Measurements from ENCODE around the gene RPL38.
A peak's percentile ranks its signal among the peaks of the same experiment; 100 is the strongest.

Gene RPL38

DNA sequence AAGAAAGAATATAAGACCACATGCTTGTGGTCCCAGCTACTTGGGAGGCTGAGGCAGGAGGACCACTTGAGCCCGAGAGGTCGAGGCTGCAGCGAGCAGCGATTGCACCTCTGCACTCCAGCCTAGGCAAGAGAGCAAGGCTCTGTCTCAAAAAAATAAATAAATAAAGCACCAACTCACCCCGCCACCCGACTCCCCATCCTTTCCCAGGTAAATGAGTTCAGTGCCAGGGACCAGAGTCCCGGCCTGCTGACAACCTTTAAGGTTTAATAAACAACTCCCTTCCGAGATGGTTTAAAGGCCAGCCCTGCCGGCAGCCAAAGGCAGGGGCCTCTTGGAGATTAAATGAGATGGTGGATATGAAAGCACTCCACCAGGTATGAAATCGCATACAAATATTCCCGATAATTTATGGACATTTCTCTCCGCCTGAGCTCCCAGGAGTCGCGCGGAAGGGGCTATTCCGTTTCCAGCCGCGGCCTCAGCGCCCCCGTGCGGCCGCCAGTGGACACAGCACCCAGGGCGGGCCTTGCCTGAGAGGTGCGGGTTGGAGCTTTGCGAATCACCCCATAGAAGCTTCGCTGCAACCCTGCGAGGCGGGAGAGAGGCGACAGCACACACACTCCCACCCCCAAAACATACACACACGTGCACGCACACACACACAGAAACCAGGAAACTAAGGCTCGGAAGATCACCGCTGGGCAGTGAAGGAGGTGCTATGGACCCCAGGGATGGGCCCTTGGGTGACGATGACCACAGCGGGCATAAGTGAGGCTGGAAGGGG lies 4.0 kb upstream of the RPL38 start:
- H3K9me3 ChIP-seq (ENCODE audit: low read length) = no peaks in the 10 kb centered on the region
- H3K27me3 ChIP-seq (ENCODE audit: control insufficient read depth in 1 of 2, insufficient read depth in 2 of 2, low read length in 2 of 2) = peaks cover 9 to 32% of the 10 kb centered on the region in 2 donors
- H3K4me1 ChIP-seq (ENCODE audit: insufficient read depth, low read length) = peaks cover 11% of the 10 kb centered on the region

GRCh38 chr17:74200112-74200511 lies 3.4 kb upstream of the RPL38 start:
- Histone ChIP-seq H3K4me3 (ENCODE audit: low read depth in 1 of 2, low read length in 2 of 2) (no peak overlapping the region), H3K9ac (ENCODE audit: low read length) (no peak overlapping the region), H3K9me3 (ENCODE audit: low read length) (no peaks in the 10 kb centered on the region), H3K4me1 (ENCODE audit: insufficient read depth, low read length) (peaks cover 17% of the 10 kb centered on the region), H3K27ac (ENCODE audit: low read depth, low read length) (no peak overlapping the region), H3K36me3 (ENCODE audit: insufficient read depth, low read length) (peaks cover 4% of the 10 kb centered on the region), H3K27me3 (ENCODE audit: control insufficient read depth in 1 of 2, insufficient read depth in 2 of 2, low read length in 2 of 2) (peaks cover 9 to 25% of the 10 kb centered on the region in 2 donors)

More for the DNA sequence above, 4.0 kb upstream of the RPL38 start:
- Histone ChIP-seq H3K4me3 (ENCODE audit: low read depth in 1 of 2, low read length in 2 of 2) (no peak overlapping the region), H3K9ac (ENCODE audit: low read length) (no peak overlapping the region), H3K27ac (ENCODE audit: low read depth, low read length) (no peak overlapping the region), H3K36me3 (ENCODE audit: insufficient read depth, low read length) (no peaks in the 10 kb centered on the region)

GRCh38 chr17:74201250-74201649 lies 2.2 kb upstream of the RPL38 start:
- Histone ChIP-seq H3K27me3 (ENCODE audit: control insufficient read depth in 1 of 2, insufficient read depth in 2 of 2, low read length in 2 of 2) (peaks cover 9 to 18% of the 10 kb centered on the region in 2 donors), H3K9me3 (ENCODE audit: low read length) (no peaks in the 10 kb centered on the region), H3K4me3 (ENCODE audit: low read depth in 1 of 2, low read length in 2 of 2) (no peak overlapping the region), H3K27ac (ENCODE audit: low read depth, low read length) (no peak overlapping the region), H3K9ac (ENCODE audit: low read length) (no peak overlapping the region), H3K36me3 (ENCODE audit: insufficient read depth, low read length) (peaks cover 9% of the 10 kb centered on the region), H3K4me1 (ENCODE audit: insufficient read depth, low read length) (peaks cover 24% of the 10 kb centered on the region)

DNA sequence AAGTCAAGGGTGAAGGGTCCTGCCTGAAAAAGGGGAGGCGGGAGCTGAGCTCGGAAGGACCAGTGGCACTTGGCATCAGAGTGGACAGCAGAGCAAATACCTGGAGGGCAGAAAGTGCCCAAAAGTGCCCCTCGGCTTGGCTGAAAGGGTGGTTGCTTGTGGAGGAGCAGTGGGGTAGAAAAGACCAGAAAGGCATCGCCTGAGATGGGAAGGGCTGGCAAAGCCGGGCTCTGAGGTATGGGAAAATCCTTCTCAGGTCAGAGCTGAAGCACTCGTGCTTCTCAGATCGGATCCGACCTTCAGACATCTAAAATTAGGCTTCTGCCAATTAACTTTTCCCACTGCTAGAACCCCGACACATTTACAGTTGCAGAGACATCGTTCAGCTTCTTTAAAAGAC lies 1.5 kb upstream of the RPL38 start:
- peaks cover 24% of the 10 kb centered on the region for H3K4me1 ChIP-seq (ENCODE audit: insufficient read depth, low read length)
- H3K9ac ChIP-seq (ENCODE audit: low read length) = no peak overlapping the region
- H3K9me3 ChIP-seq (ENCODE audit: low read length) = no peaks in the 10 kb centered on the region
- no peak overlapping the region for H3K27ac ChIP-seq (ENCODE audit: low read depth, low read length)
- peaks cover 10% of the 10 kb centered on the region for H3K36me3 ChIP-seq (ENCODE audit: insufficient read depth, low read length)
- H3K4me3 ChIP-seq (ENCODE audit: low read depth in 1 of 2, low read length in 2 of 2) = no peak overlapping the region
- peaks cover 9 to 18% of the 10 kb centered on the region in 2 donors for H3K27me3 ChIP-seq (ENCODE audit: control insufficient read depth in 1 of 2, insufficient read depth in 2 of 2, low read length in 2 of 2)

DNA sequence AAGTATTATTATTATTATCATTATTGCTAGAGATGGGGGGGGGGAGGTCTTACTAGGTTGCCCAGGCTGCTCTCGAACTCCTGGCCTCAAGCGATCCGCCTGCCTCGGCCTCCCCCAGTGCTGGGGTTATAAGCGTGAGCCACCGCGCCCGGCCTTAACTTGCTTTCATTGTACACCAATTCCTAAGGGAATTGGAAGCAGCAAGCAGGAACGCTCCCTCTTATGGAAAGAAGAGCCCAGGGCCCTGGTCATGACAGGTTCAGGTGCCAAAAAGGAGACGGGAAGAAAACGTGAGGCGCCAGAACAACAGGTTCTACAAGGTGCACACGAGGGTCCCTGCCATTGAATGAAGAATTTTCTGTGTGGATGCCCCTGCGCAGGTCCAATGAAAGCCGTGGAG lies 540 bp upstream of the RPL38 start:
- peaks cover 29% of the 10 kb centered on the region for H3K4me1 ChIP-seq (ENCODE audit: insufficient read depth, low read length)
- H3K27ac ChIP-seq (ENCODE audit: low read depth, low read length) = no peak overlapping the region
- peak overlapping the region in 1 of 2 donors; percentile 97 for H3K4me3 ChIP-seq (ENCODE audit: low read depth in 1 of 2, low read length in 2 of 2)
- peaks cover 9 to 18% of the 10 kb centered on the region in 2 donors for H3K27me3 ChIP-seq (ENCODE audit: control insufficient read depth in 1 of 2, insufficient read depth in 2 of 2, low read length in 2 of 2)
- H3K9ac ChIP-seq (ENCODE audit: low read length) = no peak overlapping the region
- peaks cover 20% of the 10 kb centered on the region for H3K36me3 ChIP-seq (ENCODE audit: insufficient read depth, low read length)
- H3K9me3 ChIP-seq (ENCODE audit: low read length) = no peaks in the 10 kb centered on the region

DNA sequence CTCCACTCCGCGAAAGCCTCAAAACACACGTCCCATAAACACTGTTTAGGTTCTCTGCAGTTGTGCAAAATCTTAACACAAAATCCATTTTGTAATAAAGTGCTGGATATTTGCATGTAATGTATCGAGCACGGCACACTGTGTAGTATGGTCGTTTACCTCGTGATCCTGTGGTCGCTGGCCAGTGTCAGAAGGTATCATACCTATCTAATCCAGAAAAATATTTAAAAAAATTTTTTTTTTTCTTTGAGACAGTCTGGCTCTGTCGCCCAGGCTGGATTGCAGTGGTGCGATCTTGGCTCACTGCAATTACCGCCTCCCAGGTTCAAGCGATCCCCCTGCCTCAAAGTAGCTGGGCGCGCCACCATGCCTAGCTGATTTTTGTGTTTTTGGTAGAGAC lies 996 bp downstream of the RPL38 start:
- Histone ChIP-seq H3K4me1 (ENCODE audit: insufficient read depth, low read length) (peaks cover 29% of the 10 kb centered on the region), H3K27ac (ENCODE audit: low read depth, low read length) (peak overlapping the region; percentile 89), H3K36me3 (ENCODE audit: insufficient read depth, low read length) (peaks cover 35% of the 10 kb centered on the region)

DNA sequence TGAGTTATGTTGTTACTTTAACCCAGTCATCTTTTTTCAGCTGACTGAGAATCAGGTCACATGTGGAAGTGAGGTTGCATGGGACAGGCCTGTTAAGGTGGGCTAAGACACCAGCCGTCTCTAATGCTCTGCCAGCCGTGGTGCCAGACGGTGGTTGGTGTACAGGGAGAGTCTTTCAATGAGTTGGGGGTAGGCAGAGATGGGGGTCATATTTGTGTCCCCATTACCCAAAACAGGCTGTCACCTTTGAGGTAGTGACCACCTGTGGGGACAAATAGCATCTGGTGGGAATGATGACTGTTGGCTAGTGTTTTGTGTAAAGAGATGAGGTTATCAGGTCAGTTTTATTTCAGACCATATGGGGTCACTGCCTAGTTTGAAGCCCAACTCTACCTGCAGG lies 1.8 kb downstream of the RPL38 start:
- peak overlapping the region; percentile 1 for H3K9ac ChIP-seq (ENCODE audit: low read length)
- H3K9me3 ChIP-seq (ENCODE audit: low read length) = no peaks in the 10 kb centered on the region
- no peak overlapping the region for H3K27ac ChIP-seq (ENCODE audit: low read depth, low read length)
- no peak overlapping the region for H3K4me3 ChIP-seq (ENCODE audit: low read depth in 1 of 2, low read length in 2 of 2)
- H3K36me3 ChIP-seq (ENCODE audit: insufficient read depth, low read length) = peaks cover 43% of the 10 kb centered on the region
- H3K27me3 ChIP-seq (ENCODE audit: control insufficient read depth in 1 of 2, insufficient read depth in 2 of 2, low read length in 2 of 2) = peaks cover 0 to 3% of the 10 kb centered on the region in 2 donors
- peaks cover 33% of the 10 kb centered on the region for H3K4me1 ChIP-seq (ENCODE audit: insufficient read depth, low read length)

More for the DNA sequence above, 996 bp downstream of the RPL38 start:
- Histone ChIP-seq H3K27me3 (ENCODE audit: control insufficient read depth in 1 of 2, insufficient read depth in 2 of 2, low read length in 2 of 2) (peaks cover 8 to 9% of the 10 kb centered on the region in 2 donors), H3K9me3 (ENCODE audit: low read length) (no peaks in the 10 kb centered on the region), H3K4me3 (ENCODE audit: low read depth in 1 of 2, low read length in 2 of 2) (peak overlapping the region; percentile 49 to 97), H3K9ac (ENCODE audit: low read length) (peak overlapping the region; percentile 98)

GRCh38 chr17:74206332-74206818 lies 2.9 kb downstream of the RPL38 start:
- Histone ChIP-seq H3K27me3 (ENCODE audit: control insufficient read depth in 1 of 2, insufficient read depth in 2 of 2, low read length in 2 of 2) (no peaks in the 10 kb centered on the region), H3K4me1 (ENCODE audit: insufficient read depth, low read length) (peaks cover 44% of the 10 kb centered on the region), H3K9ac (ENCODE audit: low read length) (no peak overlapping the region), H3K36me3 (ENCODE audit: insufficient read depth, low read length) (peaks cover 47% of the 10 kb centered on the region), H3K27ac (ENCODE audit: low read depth, low read length) (no peak overlapping the region), H3K4me3 (ENCODE audit: low read depth in 1 of 2, low read length in 2 of 2) (no peak overlapping the region), H3K9me3 (ENCODE audit: low read length) (no peaks in the 10 kb centered on the region)

DNA sequence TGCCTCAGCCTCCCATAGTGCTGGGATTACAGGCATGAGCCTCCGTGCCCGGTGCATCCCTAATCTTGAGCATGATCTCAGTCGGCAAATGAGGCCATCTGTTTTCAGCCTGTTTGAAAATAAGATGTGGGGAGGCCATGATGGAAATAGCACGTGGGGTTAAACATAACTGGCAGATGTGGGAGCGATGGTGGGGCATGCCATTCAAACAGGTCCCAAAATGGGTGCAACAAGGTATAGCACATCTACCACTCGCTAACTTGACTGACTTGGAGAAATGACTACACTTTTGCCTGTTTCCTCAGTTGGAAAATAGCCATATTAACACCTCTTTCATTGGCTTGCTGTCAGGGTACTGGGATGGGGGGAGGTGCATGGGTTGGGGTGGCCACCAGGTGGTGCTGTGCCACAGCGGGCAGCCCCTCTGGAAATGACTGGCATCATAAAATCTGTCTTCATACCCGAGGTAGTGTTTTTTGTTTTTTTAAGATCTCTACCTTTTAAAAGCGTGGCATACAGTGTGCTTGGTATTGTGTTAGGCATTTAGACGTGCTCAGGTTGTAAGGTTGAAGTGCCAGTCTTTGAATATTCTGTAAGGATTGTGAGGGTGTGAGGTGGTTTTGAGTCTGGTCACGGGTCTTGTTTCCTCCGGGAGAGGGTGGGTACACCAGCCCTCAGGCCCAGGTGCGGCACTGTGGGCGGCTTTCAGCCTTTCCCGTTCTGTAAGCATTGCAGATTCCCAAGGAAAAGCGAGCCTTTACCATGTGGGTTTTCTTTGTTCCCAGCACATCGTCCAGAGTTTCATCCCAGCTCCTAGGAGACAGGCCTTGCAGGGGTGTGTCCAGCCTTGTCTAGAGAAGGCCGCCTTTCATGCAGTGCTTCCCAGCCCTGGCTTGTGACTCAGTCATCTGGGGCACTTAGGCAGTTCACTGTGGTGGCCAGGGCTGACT lies 7.0 kb downstream of the RPL38 start:
- Histone ChIP-seq H3K27ac (ENCODE audit: low read depth, low read length) (no peak overlapping the region), H3K36me3 (ENCODE audit: insufficient read depth, low read length) (peaks cover 39% of the 10 kb centered on the region), H3K4me3 (ENCODE audit: low read depth in 1 of 2, low read length in 2 of 2) (no peak overlapping the region), H3K27me3 (ENCODE audit: control insufficient read depth in 1 of 2, insufficient read depth in 2 of 2, low read length in 2 of 2) (no peaks in the 10 kb centered on the region), H3K9ac (ENCODE audit: low read length) (no peak overlapping the region), H3K4me1 (ENCODE audit: insufficient read depth, low read length) (peaks cover 49% of the 10 kb centered on the region), H3K9me3 (ENCODE audit: low read length) (no peaks in the 10 kb centered on the region)

DNA sequence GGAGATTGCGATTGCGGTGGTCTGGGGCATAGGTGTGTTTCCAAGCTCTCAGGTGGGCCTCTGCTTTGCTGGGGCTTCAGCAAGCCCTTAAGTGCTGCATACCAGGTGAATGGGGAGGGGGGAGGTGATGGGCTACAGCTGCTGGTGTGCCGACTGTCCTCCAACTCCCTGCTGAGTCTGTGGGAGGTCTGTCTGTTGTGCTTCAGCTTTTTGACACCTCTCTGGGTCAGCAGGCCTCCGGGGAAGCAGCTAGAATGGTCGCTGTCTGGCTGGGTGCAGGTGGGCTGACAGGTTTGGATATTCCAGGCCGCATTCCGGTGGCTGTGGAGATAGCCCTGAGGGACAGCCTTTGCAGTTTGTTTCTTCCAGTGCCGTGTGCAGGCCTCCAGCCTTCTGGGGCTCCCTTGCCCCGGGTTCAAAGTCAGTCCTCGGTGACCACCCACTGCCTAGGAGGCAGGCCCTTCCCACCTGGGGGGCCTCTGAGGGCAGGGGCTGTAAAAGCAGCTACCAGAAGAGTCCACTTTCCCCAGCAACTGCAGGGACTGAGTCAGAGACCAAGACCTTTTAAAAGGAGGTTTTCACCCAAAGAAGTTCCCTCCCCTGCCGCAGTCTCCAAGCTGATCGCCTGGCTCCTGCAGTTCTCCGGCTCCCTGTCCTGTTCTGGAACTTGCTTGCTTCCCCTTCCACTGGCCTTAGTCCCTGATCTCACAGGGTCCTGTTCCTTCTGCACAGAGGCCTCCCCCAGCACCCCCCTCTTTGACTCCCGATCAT lies 7.8 kb downstream of the RPL38 start:
- H3K4me1 ChIP-seq (ENCODE audit: insufficient read depth, low read length) = peaks cover 46% of the 10 kb centered on the region
- peaks cover 37% of the 10 kb centered on the region for H3K36me3 ChIP-seq (ENCODE audit: insufficient read depth, low read length)
- H3K27me3 ChIP-seq (ENCODE audit: control insufficient read depth in 1 of 2, insufficient read depth in 2 of 2, low read length in 2 of 2) = no peaks in the 10 kb centered on the region
- H3K27ac ChIP-seq (ENCODE audit: low read depth, low read length) = no peak overlapping the region
- peak overlapping the region in 1 of 2 donors; percentile 84 for H3K4me3 ChIP-seq (ENCODE audit: low read depth in 1 of 2, low read length in 2 of 2)
- no peaks in the 10 kb centered on the region for H3K9me3 ChIP-seq (ENCODE audit: low read length)
- no peak overlapping the region for H3K9ac ChIP-seq (ENCODE audit: low read length)

DNA sequence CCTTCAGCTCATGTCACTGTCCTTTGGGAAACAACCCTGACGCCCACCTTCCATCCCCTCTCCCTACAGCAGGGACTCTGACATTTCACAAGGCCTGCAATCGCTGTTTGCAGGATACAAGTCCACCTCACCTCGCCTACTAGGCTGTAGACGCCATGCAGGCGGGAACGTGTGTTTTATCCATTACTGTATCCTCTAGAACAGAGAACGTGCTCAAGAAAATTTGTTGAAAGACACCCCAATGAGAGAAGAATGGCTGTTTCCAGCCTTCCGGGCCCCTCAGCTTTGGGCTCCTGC lies 8.4 kb downstream of the RPL38 start:
- H3K9ac ChIP-seq (ENCODE audit: low read length) = no peak overlapping the region

More for the DNA sequence above, 8.4 kb downstream of the RPL38 start:
- Histone ChIP-seq H3K27me3 (ENCODE audit: control insufficient read depth in 1 of 2, insufficient read depth in 2 of 2, low read length in 2 of 2) (no peaks in the 10 kb centered on the region), H3K27ac (ENCODE audit: low read depth, low read length) (no peak overlapping the region), H3K4me3 (ENCODE audit: low read depth in 1 of 2, low read length in 2 of 2) (peak overlapping the region; percentile 44 to 84), H3K36me3 (ENCODE audit: insufficient read depth, low read length) (peaks cover 37% of the 10 kb centered on the region), H3K4me1 (ENCODE audit: insufficient read depth, low read length) (peaks cover 46% of the 10 kb centered on the region), H3K9me3 (ENCODE audit: low read length) (no peaks in the 10 kb centered on the region)
